Measurements from ENCODE around the gene ZNF786.
"Not testable (repeated sequence)": the region's sequence is repeated elsewhere in the genome, so short reads cannot be mapped to it uniquely, and the experiment has no call there.

The ZNF786 gene

DNA sequence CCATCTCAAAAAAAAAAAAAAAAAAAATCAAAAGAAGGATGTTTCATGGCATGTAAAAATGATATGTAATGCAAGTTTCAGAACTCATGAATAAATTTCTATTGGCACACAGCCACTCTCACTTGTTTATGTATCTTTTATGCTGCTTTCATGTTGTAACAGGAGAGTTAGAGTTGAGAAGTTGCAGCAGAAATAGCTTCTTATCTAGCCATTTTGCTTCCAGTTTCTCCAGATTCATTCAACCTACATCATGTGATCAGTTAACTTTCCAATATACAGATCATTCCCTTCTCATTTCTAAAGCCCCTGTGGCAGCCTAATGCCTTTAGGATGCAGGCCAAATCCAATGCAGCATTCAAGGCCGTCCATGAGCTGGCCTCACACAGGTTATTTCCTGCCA lies 30.4 kb downstream of the ZNF786 start:
- Histone ChIP-seq H3K9me3 (ENCODE audit: control insufficient read depth, insufficient read depth, low read length) (no peaks in the 10 kb centered on the region), H3K4me3 (ENCODE audit: low read depth, low read length) (no peak overlapping the region), H3K4me1 (ENCODE audit: control insufficient read depth, insufficient read depth, low read length) (no peaks in the 10 kb centered on the region), H3K36me3 (ENCODE audit: control insufficient read depth, insufficient read depth, low read length) (no peaks in the 10 kb centered on the region), H3K27ac (ENCODE audit: low read depth, low read length) (no peak overlapping the region), H3K27me3 (ENCODE audit: control insufficient read depth, insufficient read depth, low read length) (no peaks in the 10 kb centered on the region), H3K9ac (ENCODE audit: low read depth, low read length) (no peak overlapping the region)

DNA sequence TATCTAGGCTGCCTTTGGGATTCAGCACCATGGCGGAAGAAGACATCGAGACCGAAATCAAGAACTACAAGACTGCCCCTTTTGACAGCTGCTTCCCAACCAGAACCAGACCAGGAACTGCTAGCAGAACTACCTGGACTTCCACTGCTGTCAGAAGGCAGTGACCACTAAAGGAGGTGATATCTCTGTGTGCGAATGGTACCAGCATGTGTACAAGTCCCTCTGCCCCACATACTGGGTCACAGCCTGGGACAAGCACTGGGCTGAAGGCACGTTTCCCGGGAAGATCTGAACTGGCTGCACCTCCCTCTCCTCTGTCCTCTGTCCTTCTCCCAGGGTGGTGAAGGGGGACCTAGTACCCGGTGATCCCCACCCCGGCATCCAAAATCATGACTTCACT lies 36.6 kb downstream of the ZNF786 start:
- Histone ChIP-seq H3K4me1 (ENCODE audit: control insufficient read depth, insufficient read depth, low read length) (no peaks in the 10 kb centered on the region), H3K9me3 (ENCODE audit: control insufficient read depth, insufficient read depth, low read length) (no peaks in the 10 kb centered on the region), H3K9ac (ENCODE audit: low read depth, low read length) (no peak overlapping the region), H3K4me3 (ENCODE audit: low read depth, low read length) (no peak overlapping the region), H3K36me3 (ENCODE audit: control insufficient read depth, insufficient read depth, low read length) (no peaks in the 10 kb centered on the region), H3K27me3 (ENCODE audit: control insufficient read depth, insufficient read depth, low read length) (no peaks in the 10 kb centered on the region), H3K27ac (ENCODE audit: low read depth, low read length) (no peak overlapping the region)

DNA sequence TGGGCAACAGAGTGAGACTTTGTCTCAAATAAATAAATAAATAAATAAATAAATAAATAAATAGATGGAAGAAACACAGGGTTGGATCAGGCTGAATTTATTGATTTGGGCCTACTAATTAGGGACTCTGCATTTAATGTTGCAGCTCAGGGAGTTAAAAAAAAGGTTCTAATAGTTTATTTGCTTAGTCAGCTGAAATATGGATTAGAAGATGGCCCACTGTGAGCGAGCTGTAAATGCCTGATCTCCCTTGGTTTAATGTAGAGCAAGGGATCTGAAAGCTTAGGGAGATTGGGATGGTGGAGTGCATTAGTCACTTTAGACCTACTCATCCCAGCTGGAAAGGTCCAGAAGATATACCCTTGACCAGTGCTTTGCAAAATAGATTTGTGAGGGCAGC lies 37.1 kb downstream of the ZNF786 start:
- no peak overlapping the region for H3K27ac ChIP-seq (ENCODE audit: low read depth, low read length)
- no peak overlapping the region for H3K9ac ChIP-seq (ENCODE audit: low read depth, low read length)
- no peak overlapping the region for H3K4me3 ChIP-seq (ENCODE audit: low read depth, low read length)
- no peaks in the 10 kb centered on the region for H3K4me1 ChIP-seq (ENCODE audit: control insufficient read depth, insufficient read depth, low read length)
- no peaks in the 10 kb centered on the region for H3K36me3 ChIP-seq (ENCODE audit: control insufficient read depth, insufficient read depth, low read length)
- H3K9me3 ChIP-seq (ENCODE audit: control insufficient read depth, insufficient read depth, low read length): no peaks in the 10 kb centered on the region
- H3K27me3 ChIP-seq (ENCODE audit: control insufficient read depth, insufficient read depth, low read length): no peaks in the 10 kb centered on the region

- no peaks in the 10 kb centered on the region for H3K4me1 ChIP-seq (ENCODE audit: control insufficient read depth, insufficient read depth, low read length)
- H3K27ac ChIP-seq (ENCODE audit: low read depth, low read length): no peak overlapping the region
- H3K9ac ChIP-seq (ENCODE audit: low read depth, low read length): no peak overlapping the region
- no peaks in the 10 kb centered on the region for H3K36me3 ChIP-seq (ENCODE audit: control insufficient read depth, insufficient read depth, low read length)
- H3K27me3 ChIP-seq (ENCODE audit: control insufficient read depth, insufficient read depth, low read length): no peaks in the 10 kb centered on the region
- H3K9me3 ChIP-seq (ENCODE audit: control insufficient read depth, insufficient read depth, low read length): no peaks in the 10 kb centered on the region
- H3K4me3 ChIP-seq (ENCODE audit: low read depth, low read length): no peak overlapping the region
Observed at GRCh38 chr7:149050941-149051340, 39.6 kb downstream of the ZNF786 start.

GRCh38 chr7:149048805-149049204 lies 41.7 kb downstream of the ZNF786 start:
- no peaks in the 10 kb centered on the region for H3K36me3 ChIP-seq (ENCODE audit: control insufficient read depth, insufficient read depth, low read length)
- H3K4me3 ChIP-seq (ENCODE audit: low read depth, low read length): no peak overlapping the region
- H3K27ac ChIP-seq (ENCODE audit: low read depth, low read length): no peak overlapping the region
- no peaks in the 10 kb centered on the region for H3K9me3 ChIP-seq (ENCODE audit: control insufficient read depth, insufficient read depth, low read length)
- no peaks in the 10 kb centered on the region for H3K27me3 ChIP-seq (ENCODE audit: control insufficient read depth, insufficient read depth, low read length)
- H3K4me1 ChIP-seq (ENCODE audit: control insufficient read depth, insufficient read depth, low read length): no peaks in the 10 kb centered on the region
- no peak overlapping the region for H3K9ac ChIP-seq (ENCODE audit: low read depth, low read length)

GRCh38 chr7:149046416-149046815 lies 44.1 kb downstream of the ZNF786 start:
- no peaks in the 10 kb centered on the region for H3K27me3 ChIP-seq (ENCODE audit: control insufficient read depth, insufficient read depth, low read length)
- H3K27ac ChIP-seq (ENCODE audit: low read depth, low read length): no peak overlapping the region
- H3K36me3 ChIP-seq (ENCODE audit: control insufficient read depth, insufficient read depth, low read length): no peaks in the 10 kb centered on the region
- no peak overlapping the region for H3K9ac ChIP-seq (ENCODE audit: low read depth, low read length)
- no peaks in the 10 kb centered on the region for H3K9me3 ChIP-seq (ENCODE audit: control insufficient read depth, insufficient read depth, low read length)
- H3K4me3 ChIP-seq (ENCODE audit: low read depth, low read length): no peak overlapping the region
- no peaks in the 10 kb centered on the region for H3K4me1 ChIP-seq (ENCODE audit: control insufficient read depth, insufficient read depth, low read length)

- Histone ChIP-seq H3K36me3 (ENCODE audit: control insufficient read depth, insufficient read depth, low read length) (no peaks in the 10 kb centered on the region), H3K9me3 (ENCODE audit: control insufficient read depth, insufficient read depth, low read length) (no peaks in the 10 kb centered on the region), H3K27ac (ENCODE audit: low read depth, low read length) (no peak overlapping the region), H3K4me1 (ENCODE audit: control insufficient read depth, insufficient read depth, low read length) (no peaks in the 10 kb centered on the region), H3K4me3 (ENCODE audit: low read depth, low read length) (no peak overlapping the region), H3K9ac (ENCODE audit: low read depth, low read length) (no peak overlapping the region), H3K27me3 (ENCODE audit: control insufficient read depth, insufficient read depth, low read length) (no peaks in the 10 kb centered on the region)
Observed at GRCh38 chr7:149043936-149044335, 46.6 kb downstream of the ZNF786 start.

GRCh38 chr7:149041350-149041749 lies 49.2 kb downstream of the ZNF786 start:
- Histone ChIP-seq H3K9me3 (ENCODE audit: control insufficient read depth, insufficient read depth, low read length) (no peaks in the 10 kb centered on the region; the same call in 1 of the 2 replicates), H3K9ac (ENCODE audit: low read depth, low read length) (no peak overlapping the region), H3K4me3 (ENCODE audit: low read depth, low read length) (no peak overlapping the region), H3K27me3 (ENCODE audit: control insufficient read depth, insufficient read depth, low read length) (no peaks in the 10 kb centered on the region), H3K36me3 (ENCODE audit: control insufficient read depth, insufficient read depth, low read length) (no peaks in the 10 kb centered on the region), H3K4me1 (ENCODE audit: control insufficient read depth, insufficient read depth, low read length) (no peaks in the 10 kb centered on the region), H3K27ac (ENCODE audit: low read depth, low read length) (no peak overlapping the region)

DNA sequence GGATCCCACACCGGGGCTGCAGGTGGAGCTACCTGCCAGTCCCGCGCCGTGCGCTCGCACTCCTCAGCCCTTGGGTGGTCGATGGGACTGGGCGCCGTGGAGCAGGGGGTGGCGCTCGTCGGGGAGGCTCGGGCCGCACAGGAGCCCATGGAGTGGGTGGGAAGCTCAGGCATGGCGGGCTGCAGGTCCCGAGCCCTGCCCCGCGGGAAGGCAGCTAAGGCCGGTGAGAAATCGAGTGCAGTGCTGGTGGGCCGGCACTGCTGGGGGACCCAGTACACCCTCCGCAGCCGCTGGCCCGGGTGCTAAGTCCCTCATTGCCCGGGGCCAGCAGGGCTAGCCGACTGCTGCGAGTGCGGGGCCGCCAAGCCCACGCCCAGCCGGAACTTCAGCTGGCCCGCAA lies 51.9 kb downstream of the ZNF786 start:
- not testable (repeated sequence) for H3K9me3 ChIP-seq (ENCODE audit: control insufficient read depth, insufficient read depth, low read length)

DNA sequence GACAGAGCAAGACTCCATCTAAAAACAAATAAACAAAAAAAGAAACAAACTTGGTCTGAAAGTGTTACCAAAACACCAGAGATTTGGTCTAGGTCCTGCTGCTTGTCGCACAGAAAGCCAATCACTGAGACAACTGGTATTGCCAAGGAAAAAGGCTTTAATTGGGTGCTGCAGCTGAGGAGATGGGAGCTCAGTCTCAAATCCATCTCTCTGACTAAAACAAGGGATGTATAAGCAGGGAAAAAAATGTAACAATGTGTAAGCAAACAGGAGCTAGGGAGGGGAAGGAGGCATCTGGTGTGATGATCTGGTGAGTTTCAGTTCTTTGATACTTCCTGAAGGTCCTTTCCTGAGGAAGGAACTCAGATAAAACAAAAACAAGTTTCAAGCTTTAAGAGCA lies 53.8 kb downstream of the ZNF786 start:
- Histone ChIP-seq H3K27me3 (ENCODE audit: control insufficient read depth, insufficient read depth, low read length) (no peaks in the 10 kb centered on the region), H3K9ac (ENCODE audit: low read depth, low read length) (no peak overlapping the region), H3K4me1 (ENCODE audit: control insufficient read depth, insufficient read depth, low read length) (no peaks in the 10 kb centered on the region), H3K27ac (ENCODE audit: low read depth, low read length) (no peak overlapping the region), H3K36me3 (ENCODE audit: control insufficient read depth, insufficient read depth, low read length) (no peaks in the 10 kb centered on the region), H3K4me3 (ENCODE audit: low read depth, low read length) (no peak overlapping the region), H3K9me3 (ENCODE audit: control insufficient read depth, insufficient read depth, low read length) (no peaks in the 10 kb centered on the region; the same call in 1 of the 2 replicates)

More for the DNA sequence above, 51.9 kb downstream of the ZNF786 start:
- H3K27me3 ChIP-seq (ENCODE audit: control insufficient read depth, insufficient read depth, low read length); H3K36me3 ChIP-seq (ENCODE audit: control insufficient read depth, insufficient read depth, low read length); H3K27ac ChIP-seq (ENCODE audit: low read depth, low read length); H3K9ac ChIP-seq (ENCODE audit: low read depth, low read length); H3K4me1 ChIP-seq (ENCODE audit: control insufficient read depth, insufficient read depth, low read length); H3K4me3 ChIP-seq (ENCODE audit: low read depth, low read length): not testable (repeated sequence)

DNA sequence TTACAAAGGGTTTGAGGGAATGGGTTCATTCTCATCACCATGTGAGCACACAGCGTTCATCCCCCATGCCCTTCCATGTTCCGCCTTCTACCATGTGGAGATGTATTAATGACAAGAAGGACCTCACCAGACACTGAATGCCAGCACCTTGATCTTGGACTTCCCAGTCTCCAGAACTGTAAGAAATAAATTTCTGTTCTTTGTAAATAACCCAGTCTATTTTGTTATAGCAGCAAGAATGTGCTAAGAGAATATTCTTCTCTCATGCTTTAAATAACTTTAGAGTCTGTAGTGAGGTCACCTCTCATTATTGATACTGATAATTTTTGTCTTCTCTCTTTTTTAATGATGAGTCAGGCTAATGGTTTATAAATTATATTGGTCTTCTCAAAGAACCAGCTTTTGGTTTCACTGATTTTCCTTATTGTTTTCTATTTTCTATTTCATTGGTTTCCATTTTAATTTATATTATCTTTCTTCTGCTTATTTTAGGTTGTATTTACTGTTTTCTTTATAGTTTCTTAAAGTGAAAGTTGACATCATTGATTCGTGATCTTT lies 59.1 kb downstream of the ZNF786 start:
- Histone ChIP-seq H3K27me3 (ENCODE audit: control insufficient read depth, insufficient read depth, low read length) (no peaks in the 10 kb centered on the region), H3K4me1 (ENCODE audit: control insufficient read depth, insufficient read depth, low read length) (peaks cover 15% of the 10 kb centered on the region), H3K9ac (ENCODE audit: low read depth, low read length) (no peak overlapping the region), H3K4me3 (ENCODE audit: low read depth, low read length) (no peak overlapping the region), H3K27ac (ENCODE audit: low read depth, low read length) (no peak overlapping the region), H3K9me3 (ENCODE audit: control insufficient read depth, insufficient read depth, low read length) (no peaks in the 10 kb centered on the region), H3K36me3 (ENCODE audit: control insufficient read depth, insufficient read depth, low read length) (no peaks in the 10 kb centered on the region)

GRCh38 chr7:149030439-149030838 lies 60.1 kb downstream of the ZNF786 start:
- not testable (repeated sequence) for H3K27ac ChIP-seq (ENCODE audit: low read depth, low read length); H3K9ac ChIP-seq (ENCODE audit: low read depth, low read length); H3K36me3 ChIP-seq (ENCODE audit: control insufficient read depth, insufficient read depth, low read length); H3K9me3 ChIP-seq (ENCODE audit: control insufficient read depth, insufficient read depth, low read length); H3K4me3 ChIP-seq (ENCODE audit: low read depth, low read length); H3K27me3 ChIP-seq (ENCODE audit: control insufficient read depth, insufficient read depth, low read length)
- peaks cover 21% of the 10 kb centered on the region for H3K4me1 ChIP-seq (ENCODE audit: control insufficient read depth, insufficient read depth, low read length)
